GM13977 (cell line): ENCODE data around the gene ATP7B.

Experiments used
- DNase-seq: peaks from one replicate; pipeline ENCODE4 v3.0.0; 2012; ENCODE audit warnings: low spot score
- CTCF ChIP-seq: IDR thresholded peaks from 2 replicates; pipeline ENCODE4 v1.5.1; 2012; ENCODE audit warnings: mild to moderate bottlenecking, control low read depth; ENCODE audit not compliant: insufficient read depth; ENCODE audit errors: extremely low read depth, missing control alignments
- in situ Hi-C: fragments of 300-500 bp; cut with MboI; formaldehyde crosslinking; loops from one replicate; pipeline ENCODE4 v1.12.0; 2022; ENCODE audit warnings: low sequenced_read_pairs, low pct_unique_long_range_greater_than_20kb, mixed read lengths, inconsistent platforms; ENCODE audit not compliant: unreplicated experiment

Gene ATP7B

GRCh38 chr13:52003541-52003940 lies 7.7 kb downstream of the ATP7B start:
- no peak for TF ChIP-seq CTCF
- DNase-seq, result no peak
- in situ Hi-C loops, result loop anchor here (10.0 kb wide), 1 partner anchor 131 kb away; no protein-coding TSS in a partner anchor

GRCh38 chr13:52002361-52002760 lies 8.9 kb downstream of the ATP7B start:
- no peak for DNase-seq
- TF ChIP-seq CTCF, result no peak
- in situ Hi-C loops, result loop anchor here (10.0 kb wide), 1 partner anchor 132 kb away; no protein-coding TSS in a partner anchor

- peak; percentile 73 for DNase-seq
- TF ChIP-seq CTCF, result peak; percentile 58
- in situ Hi-C loops, result loop anchor here (10.0 kb wide), 1 partner anchor 134 kb away; no protein-coding TSS in a partner anchor
Observed at GRCh38 chr13:52001120-52001731, 10.0 kb downstream of the ATP7B start.

- TF ChIP-seq CTCF, result no peak
- in situ Hi-C loops, result loop anchor here (10.0 kb wide), 1 partner anchor 135 kb away; no protein-coding TSS in a partner anchor
- DNase-seq, result no peak
Observed at GRCh38 chr13:51999921-52000320, 11.3 kb downstream of the ATP7B start.

GRCh38 chr13:51999510-51999911 lies 11.7 kb downstream of the ATP7B start:
- no peak for TF ChIP-seq CTCF
- in situ Hi-C loops, result no loop called here
- no peak for DNase-seq

GRCh38 chr13:51998723-51999509 lies 12.3 kb downstream of the ATP7B start:
- in situ Hi-C loops, result no loop called here
- no peak for DNase-seq
- TF ChIP-seq CTCF, result no peak
